NCI-H446 treated with DMSO at 0.1 percent for 48 hours (cell line): ENCODE measurements around the gene SNRNP25.

Experiments used
- DNase-seq: peaks from one replicate; lab custom pipeline; 2025; lab: John Stamatoyannopoulos, UW

Gene SNRNP25

GRCh38 chr16:63998-64913 is 10.6 kb downstream of the SNRNP25 start:
- DNase-seq = no peak

GRCh38 chr16:64914-65255 is 11.3 kb downstream of the SNRNP25 start:
- DNase-seq = no peak

GRCh38 chr16:65745-66144 is 12.1 kb downstream of the SNRNP25 start:
- peak; percentile 20 for DNase-seq

- DNase-seq = no peak
These were observed 12.9 kb downstream of the SNRNP25 start for GRCh38 chr16:66309-67182.

- no peak for DNase-seq
These were observed 13.7 kb downstream of the SNRNP25 start for GRCh38 chr16:67183-67791.

- DNase-seq = no peak
These were observed 14.5 kb downstream of the SNRNP25 start for GRCh38 chr16:67884-68789.

GRCh38 chr16:69181-69580 is 15.6 kb downstream of the SNRNP25 start:
- DNase-seq = no peak

- no peak for DNase-seq
These were observed 17.5 kb downstream of the SNRNP25 start for GRCh38 chr16:71210-71539.

GRCh38 chr16:71540-72401 is 18.1 kb downstream of the SNRNP25 start:
- DNase-seq = no peak

- no peak for DNase-seq
These were observed 19.2 kb downstream of the SNRNP25 start, which contains the start of gene RHBDF1 for GRCh38 chr16:72561-73548. RHBDF1 (minus strand) TSS chr16:72631; CDS start chr16:65015, 7,616 bp downstream.

GRCh38 chr16:74051-74746 is 20.6 kb downstream of the SNRNP25 start:
- no peak for DNase-seq

- DNase-seq = no peak
These were observed 21.2 kb downstream of the SNRNP25 start for GRCh38 chr16:74747-75334.

GRCh38 chr16:75580-76501 is 22.2 kb downstream of the SNRNP25 start:
- no peak for DNase-seq

GRCh38 chr16:76535-77272 is 23.1 kb downstream of the SNRNP25 start:
- DNase-seq = no peak

GRCh38 chr16:77273-77806 is 23.7 kb downstream of the SNRNP25 start:
- no peak for DNase-seq

GRCh38 chr16:77807-78443 is 24.3 kb downstream of the SNRNP25 start, which contains the start of gene MPG:
MPG (plus strand) TSS chr16:78225; CDS start chr16:78310, 85 bp downstream.
- DNase-seq = peak; percentile 30
